ENCODE measurements around the gene THAP8.

THAP8 gene

DNA sequence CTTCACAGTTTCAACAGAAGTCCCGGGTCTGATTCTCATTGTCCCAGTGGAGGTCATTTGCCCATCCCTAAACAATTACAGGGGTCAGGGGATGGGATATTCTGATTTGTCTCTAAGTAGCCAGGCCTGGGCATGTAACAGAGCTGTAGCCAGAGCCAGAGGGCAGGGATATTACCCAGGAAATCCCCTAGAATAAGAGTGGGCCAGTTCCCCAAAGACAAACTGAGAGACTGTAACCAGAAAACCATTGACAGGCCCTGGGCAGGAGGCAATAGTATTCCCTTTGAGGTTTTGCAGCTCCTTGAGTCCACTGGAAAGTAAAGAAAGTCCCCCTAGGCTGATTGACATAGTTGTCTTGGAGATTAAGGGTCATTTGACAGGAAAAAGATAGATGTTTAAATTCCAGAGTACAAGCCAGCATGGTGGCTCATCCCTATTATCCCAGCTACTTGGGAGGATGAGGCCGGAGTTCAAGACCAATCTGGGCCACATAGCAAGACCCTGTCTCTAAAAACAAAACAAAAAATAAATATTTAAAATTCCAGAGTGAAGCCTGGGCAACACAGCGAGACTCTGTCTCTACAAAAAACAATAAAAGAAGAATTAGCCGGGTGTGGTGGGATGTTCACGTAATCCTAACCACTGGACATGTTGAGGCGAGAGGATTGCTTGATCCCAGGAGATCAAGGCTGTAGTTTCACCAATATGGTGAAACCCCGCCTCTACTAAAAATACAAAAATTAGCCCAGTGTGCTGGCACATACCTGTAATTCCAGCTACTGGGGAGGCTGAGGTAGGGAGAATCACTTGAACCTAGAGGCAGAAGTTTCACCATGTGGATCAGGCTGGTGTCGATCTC lies 60.9 kb downstream of the THAP8 start:
- DNase-seq = no peak

DNA sequence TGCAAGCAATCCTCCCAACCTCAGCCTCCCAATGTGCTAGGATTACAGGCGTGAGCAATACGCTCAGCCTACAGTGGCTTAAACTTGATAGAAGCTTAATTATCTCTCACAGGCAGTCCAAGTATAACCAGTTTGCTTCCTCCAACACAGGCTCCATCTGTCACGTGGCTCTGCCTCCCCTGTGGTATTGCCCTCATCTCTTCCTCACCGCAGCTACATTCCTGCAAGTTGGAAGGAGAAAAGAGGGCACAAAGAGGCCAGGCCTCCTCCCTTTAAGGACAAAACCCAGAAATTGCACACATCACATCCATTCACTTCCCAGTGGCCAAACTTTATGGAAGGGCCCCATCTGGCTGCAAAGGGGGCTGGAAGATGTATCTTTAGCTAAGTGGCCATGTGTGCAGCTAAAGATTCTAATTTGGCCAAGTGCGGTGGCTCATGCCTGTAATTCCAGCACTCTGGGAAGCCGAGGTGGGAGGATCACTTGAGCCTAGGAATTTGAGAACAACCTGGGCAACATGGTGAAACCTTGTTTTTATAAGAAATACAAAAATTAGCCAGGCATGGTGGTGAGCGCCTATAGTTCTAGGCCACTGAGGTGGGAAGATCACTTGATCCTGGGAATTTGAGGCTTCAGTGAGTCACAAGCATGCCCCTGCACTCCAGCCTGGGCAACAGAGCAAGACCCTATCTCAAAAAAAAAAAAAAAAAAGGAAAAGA lies 62.2 kb downstream of the THAP8 start:
- DNase-seq = peak; percentile 84

DNA sequence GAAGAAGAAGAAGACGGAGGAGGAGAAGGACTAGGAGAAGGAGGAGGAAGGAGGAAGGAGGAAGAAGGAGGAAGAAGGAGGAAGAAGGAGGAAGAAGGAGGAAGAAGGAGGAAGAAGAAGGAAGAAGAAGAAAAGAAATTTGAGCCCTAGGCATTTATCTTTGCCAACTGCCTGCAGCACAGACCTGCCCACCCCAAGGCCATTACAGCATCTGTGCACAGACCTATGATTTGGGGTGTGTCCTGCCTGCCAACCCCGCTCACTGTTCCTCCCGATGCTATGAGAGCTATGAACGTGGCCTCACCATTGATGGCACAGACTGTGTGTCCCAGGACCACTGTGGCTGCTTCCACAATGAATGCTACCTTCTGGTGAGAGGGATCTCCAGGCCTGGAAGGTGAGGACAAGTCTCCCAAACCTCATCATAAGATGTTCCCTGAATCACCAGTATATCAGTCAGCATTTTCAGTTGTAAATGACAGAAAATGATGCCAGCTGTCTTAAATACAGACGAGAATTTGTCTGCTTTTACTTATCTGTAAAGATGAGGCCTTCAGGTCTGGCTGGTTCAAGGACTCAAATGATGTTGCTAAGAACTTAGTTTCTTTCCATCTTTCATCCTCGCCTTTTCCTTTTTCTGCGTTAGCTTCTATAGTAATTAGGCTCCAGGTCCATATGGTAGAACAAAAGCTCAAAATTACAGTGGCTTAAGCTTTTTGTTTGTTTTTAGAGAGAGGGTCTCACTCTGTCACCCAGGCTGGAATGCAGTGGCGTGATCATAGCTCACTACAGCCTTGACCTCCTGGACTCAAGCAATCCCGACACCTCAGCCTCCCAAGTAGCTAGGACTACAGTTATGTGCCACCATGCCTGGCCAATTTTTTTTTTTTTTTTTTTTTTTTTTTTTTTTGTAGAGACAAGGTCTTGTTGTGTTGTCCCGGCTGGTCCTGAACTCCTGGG lies 63.0 kb downstream of the THAP8 start:
- no peak for DNase-seq

DNA sequence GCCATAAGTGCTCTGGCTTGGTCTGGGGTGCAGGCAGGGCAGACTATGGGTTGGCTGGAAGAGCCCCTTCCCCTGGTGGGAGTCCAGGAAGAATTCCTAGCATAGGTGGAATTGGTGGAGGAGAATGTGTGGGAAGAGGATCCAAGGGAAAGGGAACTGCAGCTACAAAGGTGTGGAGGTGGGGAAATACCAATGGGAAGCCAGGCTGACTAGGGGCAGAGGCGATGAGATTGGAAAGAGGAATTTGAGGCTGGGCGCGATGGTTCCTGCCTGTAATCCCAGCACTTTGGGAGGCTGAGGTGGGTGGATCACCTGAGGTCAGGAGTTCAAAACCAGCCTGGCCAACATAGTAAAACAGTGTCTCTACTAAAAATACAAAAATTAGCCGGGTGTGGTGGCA lies 63.9 kb downstream of the THAP8 start:
- no peak for DNase-seq

DNA sequence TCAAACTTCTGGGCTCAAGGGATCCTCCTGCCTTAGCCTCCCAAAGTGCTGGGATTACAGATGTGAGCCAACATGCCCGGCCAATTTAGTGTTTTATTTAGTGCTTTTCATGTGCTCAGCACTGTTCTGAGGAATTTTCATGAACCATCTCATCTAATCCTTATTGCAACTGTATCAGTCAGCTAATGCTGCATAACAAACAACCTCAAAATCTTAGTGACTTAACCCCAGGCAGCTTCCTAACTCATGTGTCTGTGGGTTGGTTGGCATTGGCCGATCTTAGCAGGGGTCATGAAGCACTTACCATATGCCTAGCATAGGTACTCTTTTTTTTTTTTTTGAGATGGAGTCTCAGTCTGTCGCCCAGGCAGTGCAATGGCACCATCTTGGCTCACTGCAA lies 65.3 kb downstream of the THAP8 start:
- DNase-seq = no peak

DNA sequence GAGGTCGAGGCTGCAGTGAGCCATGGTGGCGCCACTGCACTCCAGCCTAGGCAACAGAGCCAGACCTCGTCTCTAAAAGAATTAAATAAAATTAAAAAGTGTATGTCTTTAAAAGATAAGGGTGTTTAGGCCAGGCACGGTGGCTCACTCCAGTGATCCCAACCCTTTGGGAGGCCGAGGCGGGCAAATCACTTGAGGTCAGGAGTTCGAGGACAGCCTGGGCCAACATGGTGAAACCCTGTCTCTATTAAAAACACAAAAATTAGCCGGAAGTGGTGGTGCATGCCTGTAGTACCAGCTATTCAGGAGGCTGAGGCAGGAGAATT lies 66.6 kb downstream of the THAP8 start:
- no peak for DNase-seq

DNA sequence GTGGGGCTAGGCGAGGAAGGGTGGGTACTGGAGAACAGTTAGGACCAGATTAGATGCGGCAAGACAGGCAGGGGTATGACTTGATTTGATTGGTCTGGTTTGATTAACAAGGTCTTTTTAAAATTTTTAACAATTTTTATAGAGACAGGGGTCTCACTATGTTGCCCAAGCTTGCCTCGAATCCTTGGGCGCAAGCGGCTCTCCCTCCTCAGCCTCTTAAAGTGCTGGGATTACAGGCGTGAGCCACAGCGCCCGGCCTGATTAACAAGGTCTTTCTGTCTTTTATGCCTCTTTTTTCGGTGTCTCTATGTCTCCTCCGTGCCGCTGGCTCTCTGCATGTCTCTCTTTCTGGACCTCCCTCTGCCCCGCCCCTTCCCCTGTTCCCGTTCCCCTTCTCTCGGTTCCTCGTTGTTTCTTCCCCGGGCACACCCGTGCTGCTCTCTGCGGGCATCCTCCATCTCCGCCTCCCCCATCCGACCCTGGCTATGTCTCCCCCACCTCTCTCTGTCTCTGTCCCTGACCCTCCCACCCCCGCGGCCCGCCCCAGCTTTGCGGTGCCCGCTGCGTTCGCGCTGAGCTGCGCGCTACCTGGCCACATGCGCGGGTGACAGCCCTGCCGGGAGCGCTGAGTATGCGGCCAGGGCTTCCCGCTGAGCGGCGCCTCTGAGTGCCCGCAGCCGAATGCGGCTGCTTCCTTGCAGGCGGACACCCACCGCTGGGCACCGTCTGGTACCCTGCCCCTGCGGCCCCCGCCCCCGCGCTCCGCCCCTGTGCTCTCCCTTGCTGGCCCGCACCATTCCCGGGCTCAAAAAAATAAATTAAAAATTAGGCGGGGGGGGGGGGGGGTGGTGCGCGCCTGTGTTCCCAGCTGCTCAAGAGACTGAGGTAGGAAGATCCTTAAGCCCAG lies 67.2 kb downstream of the THAP8 start:
- DNase-seq = no peak

DNA sequence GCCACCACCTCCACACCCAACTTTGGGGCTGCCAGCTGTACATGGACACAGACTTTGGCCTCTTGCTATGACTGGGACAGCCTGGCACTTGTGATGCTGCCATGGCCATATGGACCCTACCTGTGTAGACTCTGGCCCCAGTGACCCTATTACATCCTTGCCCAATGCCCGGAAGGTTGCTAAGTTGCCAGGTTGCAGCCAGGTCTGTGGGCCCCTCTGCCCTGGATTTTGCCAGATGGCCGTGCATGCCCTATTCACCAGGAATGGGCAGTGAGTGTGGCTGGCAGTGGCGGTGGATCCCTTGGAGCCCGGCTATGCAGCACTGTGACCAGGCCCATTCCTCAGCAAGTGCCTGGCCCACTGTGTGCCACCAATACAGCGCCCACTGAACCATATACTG lies 68.0 kb downstream of the THAP8 start:
- DNase-seq = no peak

Measured in kidney glomerular epithelial cell (primary cell).